ENCODE data around the gene ST8SIA2.

Gene ST8SIA2

DNA sequence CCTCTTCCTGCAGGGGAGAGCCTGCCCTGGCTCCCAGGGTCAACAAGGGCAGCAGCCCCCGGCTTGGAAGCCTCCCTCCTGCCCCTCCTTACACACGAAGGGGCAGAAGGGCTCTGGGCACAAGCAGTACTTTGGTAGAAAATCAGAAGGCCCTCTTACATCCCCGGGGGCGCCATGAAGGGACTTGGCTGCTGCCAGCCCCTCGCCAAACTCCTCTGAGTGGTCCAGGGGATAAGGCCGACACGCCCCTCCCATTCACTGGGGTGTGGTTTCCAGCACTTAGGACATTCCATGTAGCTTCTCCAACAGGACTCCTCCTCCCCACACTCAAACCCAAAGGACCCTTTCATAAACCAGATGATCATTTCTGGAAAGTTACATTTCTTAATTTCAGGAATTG lies 1.2 kb upstream of the ST8SIA2 start:
- H3K9me3 ChIP-seq (ENCODE audit: severe bottlenecking), result no peaks in the 10 kb centered on the region
- H3K27me3 ChIP-seq (ENCODE audit: insufficient read depth, low read depth, severe bottlenecking), result peaks cover 5% of the 10 kb centered on the region
- no peak overlapping the region for H3K27ac ChIP-seq
- TF ChIP-seq, protein P1, sequence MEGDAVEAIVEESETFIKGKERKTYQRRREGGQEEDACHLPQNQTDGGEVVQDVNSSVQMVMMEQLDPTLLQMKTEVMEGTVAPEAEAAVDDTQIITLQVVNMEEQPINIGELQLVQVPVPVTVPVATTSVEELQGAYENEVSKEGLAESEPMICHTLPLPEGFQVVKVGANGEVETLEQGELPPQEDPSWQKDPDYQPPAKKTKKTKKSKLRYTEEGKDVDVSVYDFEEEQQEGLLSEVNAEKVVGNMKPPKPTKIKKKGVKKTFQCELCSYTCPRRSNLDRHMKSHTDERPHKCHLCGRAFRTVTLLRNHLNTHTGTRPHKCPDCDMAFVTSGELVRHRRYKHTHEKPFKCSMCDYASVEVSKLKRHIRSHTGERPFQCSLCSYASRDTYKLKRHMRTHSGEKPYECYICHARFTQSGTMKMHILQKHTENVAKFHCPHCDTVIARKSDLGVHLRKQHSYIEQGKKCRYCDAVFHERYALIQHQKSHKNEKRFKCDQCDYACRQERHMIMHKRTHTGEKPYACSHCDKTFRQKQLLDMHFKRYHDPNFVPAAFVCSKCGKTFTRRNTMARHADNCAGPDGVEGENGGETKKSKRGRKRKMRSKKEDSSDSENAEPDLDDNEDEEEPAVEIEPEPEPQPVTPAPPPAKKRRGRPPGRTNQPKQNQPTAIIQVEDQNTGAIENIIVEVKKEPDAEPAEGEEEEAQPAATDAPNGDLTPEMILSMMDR (IDR thresholded peaks at IDR 0.05; ENCODE audit: low read depth, low read length), result no peak
- DNase-seq, result no peak
- no peak overlapping the region for H3K4me3 ChIP-seq (ENCODE audit: low read depth, low read length)
- peaks cover 3% of the 10 kb centered on the region; the same call in 1 of the 2 replicates for H3K36me3 ChIP-seq

DNA sequence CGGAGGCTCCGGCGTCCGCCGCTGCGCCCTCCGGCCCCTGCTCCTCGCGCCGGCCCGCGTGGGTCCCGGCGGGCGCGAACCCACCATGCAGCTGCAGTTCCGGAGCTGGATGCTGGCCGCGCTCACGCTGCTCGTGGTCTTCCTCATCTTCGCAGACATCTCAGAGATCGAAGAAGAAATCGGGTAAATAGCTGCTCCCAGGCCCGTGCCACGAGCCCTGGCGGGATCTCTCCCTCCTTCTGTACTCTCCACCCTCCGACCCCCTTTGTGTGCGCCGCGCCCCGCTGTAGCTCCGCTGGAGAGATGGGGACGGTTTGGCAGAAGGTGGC lies 263 bp downstream of the ST8SIA2 start:
- TF ChIP-seq, protein P1 (IDR thresholded peaks at IDR 0.05; ENCODE audit: low read depth, low read length), result no peak

DNA sequence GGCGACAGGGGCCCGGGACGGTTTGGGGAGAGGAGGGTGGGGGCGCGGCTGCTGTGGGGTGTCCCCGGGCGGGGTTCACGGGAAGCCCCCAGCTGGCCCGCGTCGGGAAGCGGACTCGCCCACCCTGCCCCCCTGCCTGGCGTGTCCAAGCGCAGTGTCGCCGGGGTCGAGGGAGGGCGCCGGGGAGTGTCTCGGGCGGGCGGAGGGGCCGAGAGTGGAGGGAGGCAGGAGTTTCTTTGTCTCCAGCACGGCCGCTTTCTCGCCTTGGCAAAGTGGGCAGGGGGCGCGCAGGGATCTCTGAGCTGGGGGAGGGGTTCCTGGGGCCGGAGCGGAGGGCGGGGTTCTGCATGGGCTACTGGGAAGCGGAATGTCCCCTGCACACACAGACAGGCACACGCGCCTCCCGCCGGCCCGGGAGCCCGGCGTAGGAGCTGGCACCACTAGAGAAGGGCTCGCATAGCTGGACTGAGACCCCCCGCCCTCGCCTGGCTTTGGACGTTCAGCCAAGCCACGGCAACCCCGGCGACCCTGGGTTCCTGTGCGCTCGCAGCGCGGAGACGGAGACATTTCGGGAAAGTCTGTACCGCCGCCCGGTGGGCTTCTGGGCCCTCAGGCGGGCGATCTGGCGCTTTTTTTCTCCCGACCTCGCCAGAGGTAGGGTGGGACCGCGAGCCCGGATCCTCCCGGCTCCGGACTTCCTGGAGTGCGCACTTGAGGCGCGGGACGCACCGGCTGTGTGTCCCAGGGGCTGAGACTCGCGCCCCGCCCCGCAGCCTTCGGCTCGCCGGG lies 822 bp downstream of the ST8SIA2 start:
- DNase-seq, result peak; percentile 62
- TF ChIP-seq, protein P1 (IDR thresholded peaks at IDR 0.05; ENCODE audit: low read depth, low read length), result no peak
- H3K36me3 ChIP-seq, result peaks cover 3% of the 10 kb centered on the region; the same call in 1 of the 2 replicates
- peak overlapping the region; percentile 74 for H3K27ac ChIP-seq
- peaks cover 5% of the 10 kb centered on the region for H3K27me3 ChIP-seq (ENCODE audit: insufficient read depth, low read depth, severe bottlenecking)
- peak overlapping the region; percentile 76 for H3K4me3 ChIP-seq (ENCODE audit: low read depth, low read length)
- H3K9me3 ChIP-seq (ENCODE audit: severe bottlenecking), result no peaks in the 10 kb centered on the region

More for the DNA sequence above, 263 bp downstream of the ST8SIA2 start:
- H3K27me3 ChIP-seq (ENCODE audit: insufficient read depth, low read depth, severe bottlenecking), result peaks cover 5% of the 10 kb centered on the region
- H3K27ac ChIP-seq, result peak overlapping the region; percentile 74
- no peaks in the 10 kb centered on the region for H3K9me3 ChIP-seq (ENCODE audit: severe bottlenecking)
- no peak for DNase-seq
- peak overlapping the region; percentile 76 for H3K4me3 ChIP-seq (ENCODE audit: low read depth, low read length)
- H3K36me3 ChIP-seq, result peaks cover 3% of the 10 kb centered on the region; the same call in 1 of the 2 replicates

GRCh38 chr15:92395098-92395635 lies 1.5 kb downstream of the ST8SIA2 start:
- no peak for DNase-seq
- TF ChIP-seq, protein P1 (IDR thresholded peaks at IDR 0.05; ENCODE audit: low read depth, low read length), result no peak
- Histone ChIP-seq H3K27me3 (ENCODE audit: insufficient read depth, low read depth, severe bottlenecking) (peaks cover 5% of the 10 kb centered on the region), H3K9me3 (ENCODE audit: severe bottlenecking) (no peaks in the 10 kb centered on the region), H3K4me3 (ENCODE audit: low read depth, low read length) (peak overlapping the region; percentile 76), H3K27ac (peak overlapping the region; percentile 74), H3K36me3 (peaks cover 3% of the 10 kb centered on the region; the same call in 1 of the 2 replicates)

GRCh38 chr15:92399271-92399950 lies 5.7 kb downstream of the ST8SIA2 start:
- H3K9me3 ChIP-seq (ENCODE audit: severe bottlenecking), result no peaks in the 10 kb centered on the region

More at GRCh38 chr15:92399271-92399950, 5.7 kb downstream of the ST8SIA2 start:
- TF ChIP-seq, protein P1 (IDR thresholded peaks at IDR 0.05; ENCODE audit: low read depth, low read length), result no peak
- H3K27me3 ChIP-seq (ENCODE audit: insufficient read depth, low read depth, severe bottlenecking), result no peaks in the 10 kb centered on the region
- no peak for DNase-seq
- H3K36me3 ChIP-seq, result no peaks in the 10 kb centered on the region; the same call in 1 of the 2 replicates
- no peak overlapping the region for H3K27ac ChIP-seq
- H3K4me3 ChIP-seq (ENCODE audit: low read depth, low read length), result no peak overlapping the region

Measured in WERI-Rb-1 (cell line).